ENCODE data around the gene RPL7A. TPM values are rescaled to one million over a fixed set of nuclear protein-coding genes. Genes with fewer than 3 reads are reported as not detected.

RPL7A gene
- total RNA-seq, 1 experiment from 2014 or later, result 2,738 TPM

GRCh38 chr9:133346021-133346785, 1.8 kb upstream of the RPL7A start:
- no peak for DNase-seq (ENCODE audit: extremely low read depth, low read depth)

GRCh38 chr9:133347515-133347984, 468 bp upstream of the RPL7A start:
- no peak for DNase-seq (ENCODE audit: extremely low read depth, low read depth)

GRCh38 chr9:133348718-133349573, 928 bp downstream of the RPL7A start:
- no peak for DNase-seq (ENCODE audit: extremely low read depth, low read depth)

GRCh38 chr9:133349965-133350616, 2.1 kb downstream of the RPL7A start:
- no peak for DNase-seq (ENCODE audit: extremely low read depth, low read depth)

- no peak for DNase-seq (ENCODE audit: extremely low read depth, low read depth)
Measured at GRCh38 chr9:133351526-133351907, 3.5 kb downstream of the RPL7A start.

GRCh38 chr9:133351908-133352634, 4.1 kb downstream of the RPL7A start:
- peak; percentile 59 for DNase-seq (ENCODE audit: extremely low read depth, low read depth)

GRCh38 chr9:133352635-133353340, 4.8 kb downstream of the RPL7A start:
- DNase-seq (ENCODE audit: extremely low read depth, low read depth), result no peak

GRCh38 chr9:133353548-133353947, 5.5 kb downstream of the RPL7A start:
- no peak for DNase-seq (ENCODE audit: extremely low read depth, low read depth)

GRCh38 chr9:133354766-133355165, 6.7 kb downstream of the RPL7A start:
- no peak for DNase-seq (ENCODE audit: extremely low read depth, low read depth)

- no peak for DNase-seq (ENCODE audit: extremely low read depth, low read depth)
Measured at GRCh38 chr9:133355881-133356357, 7.9 kb downstream of the RPL7A start.

- DNase-seq (ENCODE audit: extremely low read depth, low read depth), result peak; percentile 75
Measured at GRCh38 chr9:133356391-133357091, 8.5 kb downstream of the RPL7A start, which contains the start of the genes SURF1 and SURF2. TSS of gene SURF1 (minus strand) at chr9:133356487. CDS start at chr9:133356453, 34 bp downstream. TSS of gene SURF2 (plus strand) at chr9:133356550. CDS start at chr9:133356593, 43 bp downstream.

GRCh38 chr9:133357656-133358055, 9.6 kb downstream of the RPL7A start:
- DNase-seq (ENCODE audit: extremely low read depth, low read depth), result no peak

- DNase-seq (ENCODE audit: extremely low read depth, low read depth), result no peak
Measured at GRCh38 chr9:133359399-133360175, 11.6 kb downstream of the RPL7A start.

- no peak for DNase-seq (ENCODE audit: extremely low read depth, low read depth)
Measured at GRCh38 chr9:133360400-133361393, 12.7 kb downstream of the RPL7A start.

- DNase-seq (ENCODE audit: extremely low read depth, low read depth), result no peak
Measured at GRCh38 chr9:133361507-133362092, 13.6 kb downstream of the RPL7A start.

- no peak for DNase-seq (ENCODE audit: extremely low read depth, low read depth)
Measured at GRCh38 chr9:133362359-133363044, 14.5 kb downstream of the RPL7A start.

Measured in NCI-H460 (cell line).